Measurements from ENCODE around the gene BNC2.

DNA sequence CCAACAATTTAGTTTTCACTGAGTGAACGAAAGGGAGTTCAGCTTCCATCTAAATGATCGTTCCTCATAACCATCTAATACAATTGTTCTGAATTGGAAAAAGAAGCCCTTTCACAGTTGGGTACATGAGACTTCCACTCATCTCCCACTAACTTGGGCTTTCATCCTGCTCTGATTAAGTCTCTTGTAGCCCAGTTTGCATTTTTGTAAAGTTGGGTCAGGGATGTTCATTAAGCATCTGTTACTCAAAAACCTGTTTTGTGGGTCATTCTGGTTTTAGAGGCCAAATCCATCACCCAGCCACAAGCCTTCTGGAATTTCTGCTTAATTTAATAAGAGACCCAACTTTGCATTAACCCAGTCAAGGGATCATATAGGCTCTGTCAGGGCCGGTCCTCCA is 385.3 kb downstream of the BNC2 start:
- TF ChIP-seq CTCF (conservative IDR thresholded peaks at IDR 0.05 in 1 of 2, IDR thresholded peaks at IDR 0.05 in 1 of 2; ENCODE audit: low read depth in 1 of 2, low read length in 2 of 2) (no peak), EZH2 (IDR thresholded peaks at IDR 0.05; ENCODE audit: low read length, missing control alignments) (no peak)

All from fibroblast of lung (primary cell).